Measurements from ENCODE around the gene SLC22A31. TPM values are rescaled to one million over a fixed set of nuclear protein-coding genes. Genes with fewer than 3 reads are reported as not detected.

The SLC22A31 gene
- total RNA-seq, 4 donors from 2014 or later = not detected

GRCh38 chr16:89171216-89172170 lies 28.8 kb downstream of the SLC22A31 start, which contains the start of gene CDH15:
TSS of gene CDH15 (plus strand) at chr16:89171748. CDS start at chr16:89171832, 84 bp downstream.
- no peak for TF ChIP-seq CTCF (IDR thresholded peaks at IDR 0.05)
- ATAC-seq (ENCODE audit: low FRiP score) (peak; percentile 63), DNase-seq (ENCODE audit: low spot score) (peak; percentile 31)

GRCh38 chr16:89170346-89171215 lies 29.8 kb downstream of the SLC22A31 start:
- DNase-seq (ENCODE audit: low spot score) (no peak), ATAC-seq (ENCODE audit: low FRiP score) (no peak)
- no peak for TF ChIP-seq CTCF (IDR thresholded peaks at IDR 0.05)

- no peak for TF ChIP-seq CTCF (IDR thresholded peaks at IDR 0.05)
- no peak for ATAC-seq (ENCODE audit: low FRiP score)
- DNase-seq (ENCODE audit: low spot score) = no peak
Observed at GRCh38 chr16:89169778-89170177, 30.6 kb downstream of the SLC22A31 start.

DNA sequence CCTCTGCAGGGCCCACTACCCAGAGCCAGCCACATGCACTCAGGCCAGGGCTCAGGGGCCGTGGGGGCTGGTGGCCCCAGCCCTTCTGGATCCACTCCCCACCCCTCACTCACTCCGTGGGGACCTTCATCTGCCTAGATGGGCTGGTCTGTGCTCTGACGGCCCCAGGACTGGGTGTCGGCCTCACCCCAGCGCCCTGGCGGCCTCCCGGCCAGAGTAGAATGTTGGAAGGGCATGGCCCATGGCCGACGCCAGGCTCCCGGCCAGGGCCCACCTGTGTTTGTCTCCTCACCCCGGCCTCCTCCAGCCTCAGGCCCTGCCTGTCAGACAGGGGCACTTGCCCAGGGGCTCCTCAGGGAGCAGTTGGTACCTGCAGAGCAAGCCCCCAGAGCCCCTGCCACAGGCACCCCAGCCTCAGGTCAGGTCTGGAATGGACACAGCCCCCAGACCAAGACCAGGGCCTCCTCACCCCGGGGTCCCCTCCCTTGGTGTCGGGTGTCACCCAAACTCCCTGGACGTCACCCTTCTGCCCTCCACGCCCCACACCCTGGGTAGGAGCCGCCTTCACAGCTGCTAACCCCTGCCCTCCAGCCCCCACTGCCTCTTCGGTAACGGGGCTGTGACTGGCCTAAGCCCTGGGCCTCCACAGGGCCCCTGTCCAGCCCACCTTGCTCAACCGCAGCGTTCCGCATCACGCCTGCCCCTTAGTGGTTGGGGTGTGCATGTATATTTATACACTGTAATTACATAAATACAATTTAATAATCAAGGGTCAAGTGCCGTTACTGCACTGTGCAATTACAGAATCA lies 31.8 kb downstream of the SLC22A31 start:
- no peak for DNase-seq (ENCODE audit: low spot score)

DNA sequence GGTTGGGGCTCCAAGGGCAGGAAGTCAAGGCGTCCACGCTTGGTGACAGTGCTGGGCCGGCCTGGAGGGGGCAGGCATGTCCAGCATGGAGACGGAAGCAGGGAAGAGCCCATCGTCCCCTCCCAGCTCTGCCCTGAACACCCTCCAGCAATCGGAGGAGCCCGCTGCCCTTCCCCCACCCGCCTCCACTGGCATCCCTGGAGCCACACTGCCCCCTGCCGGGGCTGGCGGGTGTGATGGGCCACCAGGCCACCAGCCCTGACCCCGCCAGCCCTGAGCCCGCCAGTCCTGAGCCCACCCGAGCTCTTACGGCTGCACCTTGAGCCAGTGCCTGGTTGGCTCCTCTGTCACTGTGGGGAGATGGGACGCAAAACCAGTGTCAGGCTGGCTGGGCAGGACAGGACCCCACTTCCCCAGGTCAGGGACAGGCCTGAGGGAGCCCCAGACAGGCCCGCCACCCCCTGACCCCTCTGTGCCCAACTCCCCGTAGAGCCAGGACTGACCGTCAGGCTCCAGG lies 32.9 kb downstream of the SLC22A31 start:
- ATAC-seq (ENCODE audit: low FRiP score) (no peak), DNase-seq (ENCODE audit: low spot score) (peak; percentile 81)
- TF ChIP-seq CTCF (IDR thresholded peaks at IDR 0.05) = peak in 1 of 3 donors; percentile 21

More for the DNA sequence above, 31.8 kb downstream of the SLC22A31 start:
- no peak for TF ChIP-seq CTCF (IDR thresholded peaks at IDR 0.05)
- ATAC-seq (ENCODE audit: low FRiP score) = no peak
